NCI-H187 treated with DMSO at 0.1 percent for 48 hours (cell line): ENCODE data around the gene MCTS1.
"Not testable (repeated sequence)": the region's sequence is repeated elsewhere in the genome, so short reads cannot be mapped to it uniquely, and the experiment has no call there.

Experiments used
- DNase-seq: peaks from one replicate; lab custom pipeline; 2025; lab: John Stamatoyannopoulos, UW

Gene MCTS1

DNA sequence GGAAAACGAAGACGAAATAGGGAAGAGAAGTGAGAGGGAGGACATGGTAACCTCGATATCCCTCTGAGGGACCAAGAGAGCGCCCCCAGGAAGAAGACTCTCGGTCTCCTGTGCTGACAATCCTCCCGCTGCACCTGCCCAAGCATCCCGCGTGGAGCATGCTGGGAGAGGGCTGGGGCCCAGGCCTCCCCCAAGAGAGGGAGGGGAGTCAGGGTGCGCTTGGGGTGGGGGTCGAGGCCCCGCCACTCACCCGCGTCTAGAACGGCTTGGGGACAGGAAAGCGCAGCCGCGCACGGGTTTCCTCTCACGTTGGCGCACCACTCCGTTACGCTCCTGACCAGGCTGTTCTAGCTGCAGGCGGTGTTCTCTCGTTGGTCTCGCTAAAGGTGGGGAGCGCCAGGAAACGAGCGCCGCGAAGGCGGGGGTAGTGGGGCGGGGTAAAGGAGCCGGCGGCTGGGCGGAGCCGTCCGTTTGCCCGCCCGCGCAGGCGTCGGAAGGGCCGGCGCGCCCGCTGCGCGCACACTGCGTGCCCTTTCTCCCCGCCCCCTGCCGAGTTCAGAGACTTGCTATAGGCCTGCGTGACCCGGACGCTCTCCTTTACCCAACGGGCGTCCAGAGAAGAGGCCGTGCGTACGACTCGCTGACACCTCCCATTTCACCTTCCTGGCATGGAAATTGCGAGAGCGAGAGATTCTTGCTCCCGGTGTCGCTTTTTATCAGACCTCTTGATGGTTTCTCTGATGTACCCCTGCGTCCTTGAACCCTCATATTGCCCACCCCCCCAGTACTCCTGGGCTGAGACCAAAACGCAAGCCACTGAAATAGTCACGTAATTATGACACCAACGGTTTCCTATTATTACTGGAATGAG, 26.0 kb downstream of the MCTS1 start, which contains the start of gene C1GALT1C1:
TSS of gene C1GALT1C1 (minus strand) at position 388 of the 871 bp plus-strand sequence. CDS start 2,888 bp downstream, outside the sequence.
- DNase-seq: peak; percentile 90

DNA sequence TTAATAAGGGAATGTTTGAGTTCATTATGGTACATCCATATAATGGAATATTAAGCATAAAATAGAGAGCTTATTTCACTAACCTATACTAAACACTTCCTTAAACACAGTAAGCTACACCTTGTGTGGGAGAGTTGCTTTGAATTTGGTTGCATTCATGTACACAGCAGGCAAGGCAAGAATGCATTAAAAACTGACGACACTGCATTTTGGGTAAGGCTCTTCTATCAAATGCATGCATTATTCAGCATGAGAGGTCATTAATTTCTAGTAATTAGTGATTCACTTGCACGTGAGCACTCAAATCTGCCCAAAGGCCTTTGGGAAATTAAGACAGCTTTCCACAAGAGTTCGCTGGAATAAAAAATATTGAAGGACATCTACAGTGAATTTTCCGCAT, 34.7 kb downstream of the MCTS1 start:
- no peak for DNase-seq

DNA sequence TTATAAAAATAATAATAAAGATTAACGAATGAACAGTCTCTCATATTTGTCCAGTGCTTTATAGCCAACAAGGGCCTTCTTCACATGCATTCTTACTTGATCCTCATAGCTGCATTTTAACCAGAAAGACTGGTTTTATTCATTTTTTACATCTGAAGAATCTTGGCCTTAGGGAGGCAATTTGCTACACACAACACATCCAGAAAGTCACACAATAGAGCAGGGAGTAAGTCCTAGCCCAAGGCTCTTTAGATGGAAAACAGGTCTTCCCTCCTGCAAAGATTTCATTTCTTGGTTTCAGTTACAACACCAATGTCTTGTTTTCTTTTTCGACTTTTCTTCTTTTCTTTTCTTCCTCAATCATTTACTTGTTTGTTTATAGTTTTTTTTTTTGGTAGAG, 39.0 kb downstream of the MCTS1 start:
- DNase-seq: no peak

DNA sequence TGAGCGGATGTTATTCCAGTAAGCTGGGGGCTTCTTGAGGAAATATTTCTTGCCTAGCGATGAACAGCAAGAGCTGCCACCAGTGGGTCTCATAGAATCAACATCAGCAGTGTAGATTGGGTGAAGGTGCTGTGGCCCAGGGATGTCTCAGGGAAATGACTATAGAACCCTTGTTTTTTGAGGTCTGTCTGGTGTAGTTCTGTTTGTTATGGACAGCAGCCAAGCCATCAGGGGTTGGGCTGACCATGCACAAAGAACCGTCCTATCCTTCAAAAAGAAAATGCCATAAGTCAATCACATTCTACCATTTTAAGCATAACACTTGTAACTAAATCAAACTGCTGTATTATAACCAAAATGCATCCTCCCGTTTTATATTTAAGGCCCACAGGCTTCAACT, 43.2 kb downstream of the MCTS1 start:
- DNase-seq: no peak

DNA sequence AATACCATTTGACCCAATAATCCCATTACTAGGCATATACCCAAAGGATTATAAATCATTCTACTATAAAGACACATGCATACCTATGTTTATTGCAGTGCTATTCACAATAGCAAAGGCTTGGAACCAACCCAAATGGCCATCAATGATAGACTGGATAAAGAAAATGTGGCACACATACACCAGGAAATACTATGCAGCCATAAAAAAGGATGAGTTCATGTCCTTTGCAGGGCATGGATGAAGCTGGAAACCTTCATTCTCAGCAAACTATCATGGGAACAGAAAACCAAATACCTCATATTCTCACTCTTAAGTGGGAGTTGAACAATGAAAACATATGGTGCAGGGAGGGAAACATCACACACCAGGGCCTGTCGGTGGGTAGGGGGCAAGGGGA, 48.4 kb downstream of the MCTS1 start:
- DNase-seq: not testable (repeated sequence)

DNA sequence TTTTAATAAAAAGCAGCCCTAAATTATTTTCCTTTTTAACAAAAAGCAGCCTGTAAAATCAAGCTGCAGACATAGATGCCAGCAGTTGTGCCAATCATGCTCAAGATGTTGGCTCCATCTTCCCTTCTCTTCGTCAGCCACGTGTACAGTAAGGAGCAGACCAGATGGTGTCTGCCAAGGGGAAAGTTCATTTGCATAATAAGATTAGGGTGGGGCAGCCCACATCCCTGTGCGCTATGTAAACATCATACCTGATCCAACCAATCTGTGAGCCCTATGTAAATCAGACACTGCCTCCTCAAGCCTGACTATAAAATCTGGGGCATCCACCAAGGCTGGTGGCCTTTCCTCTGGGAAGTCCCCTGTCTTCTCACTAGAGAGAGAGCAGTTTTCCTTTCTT, 49.1 kb downstream of the MCTS1 start:
- no peak for DNase-seq

DNA sequence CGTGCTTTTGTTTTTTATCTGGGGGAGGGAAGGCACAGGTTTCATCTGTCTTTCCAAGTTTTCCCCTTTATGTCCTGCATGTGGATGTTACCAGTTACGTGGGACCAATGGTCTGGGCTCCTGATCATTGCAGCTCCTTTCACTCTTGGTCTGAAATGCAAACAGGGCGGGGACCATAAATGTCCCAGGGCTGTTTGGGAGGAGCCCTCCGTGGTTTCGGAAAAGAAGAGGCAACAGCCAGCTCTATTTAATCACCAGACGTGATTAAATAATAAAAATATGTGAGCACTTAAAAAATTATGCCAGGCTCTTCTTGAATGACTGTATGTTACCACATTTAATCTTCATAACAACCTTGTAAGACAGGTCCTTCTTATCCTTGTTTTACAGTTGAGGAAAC, 56.7 kb downstream of the MCTS1 start:
- DNase-seq: no peak
